ENCODE data around the gene JAK2. TPM values are rescaled to one million over a fixed set of nuclear protein-coding genes. Genes with fewer than 3 reads are reported as not detected.

Gene JAK2
- total RNA-seq, 2 experiments from 2014 or later, result 4.4 to 11.4 TPM

DNA sequence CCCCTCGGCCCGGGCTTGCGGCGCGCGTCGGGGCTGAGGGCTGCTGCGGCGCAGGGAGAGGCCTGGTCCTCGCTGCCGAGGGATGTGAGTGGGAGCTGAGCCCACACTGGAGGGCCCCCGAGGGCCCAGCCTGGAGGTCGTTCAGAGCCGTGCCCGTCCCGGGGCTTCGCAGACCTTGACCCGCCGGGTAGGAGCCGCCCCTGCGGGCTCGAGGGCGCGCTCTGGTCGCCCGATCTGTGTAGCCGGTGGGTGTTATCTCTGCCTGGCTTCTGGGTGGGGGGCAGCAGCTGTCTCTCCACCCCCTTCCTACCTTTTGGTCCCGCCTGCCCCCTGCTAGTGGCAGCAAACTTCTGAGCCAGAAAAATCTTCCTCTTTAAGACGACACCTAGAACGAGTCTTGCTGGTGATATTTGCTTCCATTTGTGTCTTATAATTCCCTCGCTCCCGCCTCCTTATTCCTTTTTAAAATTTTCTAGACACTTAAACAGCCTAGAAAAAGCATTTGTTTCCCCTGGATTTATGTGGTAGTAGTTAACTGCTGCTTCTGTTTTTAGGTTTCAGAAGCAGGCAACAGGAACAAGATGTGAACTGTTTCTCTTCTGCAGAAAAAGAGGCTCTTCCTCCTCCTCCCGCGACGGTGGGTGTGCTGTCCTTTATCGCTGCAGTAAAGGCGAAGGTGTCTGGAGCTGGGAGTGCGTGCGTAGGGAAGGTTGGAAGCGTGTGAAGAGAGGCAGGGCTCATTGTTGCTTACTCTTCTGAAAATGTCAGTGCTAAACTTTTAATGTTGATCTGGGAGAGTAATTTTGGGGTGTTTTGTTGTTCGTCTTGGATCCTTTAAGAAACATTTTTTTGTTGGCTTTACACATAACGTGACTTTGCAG lies 554 bp downstream of the JAK2 start:
- Histone ChIP-seq H3K79me2 (ENCODE audit: insufficient read depth, low read depth, low read length) (0 out of 2 replicates have a peak, but pooled peaks cover 5% of the 10 kb centered on the region), H3K9me3 (ENCODE audit: low read length) (no peaks in the 10 kb centered on the region), H3K4me3 (ENCODE audit: low read depth, low read length, poor library complexity, severe bottlenecking) (peak overlapping the region; percentile 72), H3K4me2 (ENCODE audit: low read length) (peak overlapping the region; percentile 88), H3K27ac (ENCODE audit: low read depth, low read length, poor library complexity, severe bottlenecking) (peak overlapping the region; percentile 72), H4K20me1 (ENCODE audit: insufficient read depth, low read length) (no peaks in the 10 kb centered on the region), H3K9me2 (ENCODE audit: insufficient read depth, low read length) (no peaks in the 10 kb centered on the region), H2AFZ (ENCODE audit: low read length) (peak overlapping the region; percentile 88), H3K4me1 (ENCODE audit: insufficient read depth, low read length, poor library complexity, severe bottlenecking) (peaks cover 31% of the 10 kb centered on the region), H3K36me3 (ENCODE audit: insufficient read depth, low read length) (no peaks in the 10 kb centered on the region)
- ChIA-PET POLR2A (interaction anchor here (0.6 to 3.1 kb wide), 13 partner anchors 12 to 769 kb away, joined by 3 to 15 read pairs (median 3); partner anchors contain the start of gene PLGRKT), CTCF (ENCODE audit: unreplicated experiment) (interaction anchor here (1.0 to 1.1 kb wide), 2 partner anchors 225 to 457 kb away, joined by 3 to 4 read pairs; no protein-coding TSS in a partner anchor)
- DNase-seq (ENCODE audit: low spot score), result peak; percentile 62
- TF ChIP-seq, protein P1, sequence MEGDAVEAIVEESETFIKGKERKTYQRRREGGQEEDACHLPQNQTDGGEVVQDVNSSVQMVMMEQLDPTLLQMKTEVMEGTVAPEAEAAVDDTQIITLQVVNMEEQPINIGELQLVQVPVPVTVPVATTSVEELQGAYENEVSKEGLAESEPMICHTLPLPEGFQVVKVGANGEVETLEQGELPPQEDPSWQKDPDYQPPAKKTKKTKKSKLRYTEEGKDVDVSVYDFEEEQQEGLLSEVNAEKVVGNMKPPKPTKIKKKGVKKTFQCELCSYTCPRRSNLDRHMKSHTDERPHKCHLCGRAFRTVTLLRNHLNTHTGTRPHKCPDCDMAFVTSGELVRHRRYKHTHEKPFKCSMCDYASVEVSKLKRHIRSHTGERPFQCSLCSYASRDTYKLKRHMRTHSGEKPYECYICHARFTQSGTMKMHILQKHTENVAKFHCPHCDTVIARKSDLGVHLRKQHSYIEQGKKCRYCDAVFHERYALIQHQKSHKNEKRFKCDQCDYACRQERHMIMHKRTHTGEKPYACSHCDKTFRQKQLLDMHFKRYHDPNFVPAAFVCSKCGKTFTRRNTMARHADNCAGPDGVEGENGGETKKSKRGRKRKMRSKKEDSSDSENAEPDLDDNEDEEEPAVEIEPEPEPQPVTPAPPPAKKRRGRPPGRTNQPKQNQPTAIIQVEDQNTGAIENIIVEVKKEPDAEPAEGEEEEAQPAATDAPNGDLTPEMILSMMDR (conservative IDR thresholded peaks at IDR 0.05; ENCODE audit: low read length), result 0 out of 2 replicates have a peak, but pooled peaks have one; percentile 4
- TF ChIP-seq EZH2phosphoT487 (IDR thresholded peaks at IDR 0.05; ENCODE audit: borderline replicate concordance, low read depth, low read length), result no peak
- no TSS peak for BruUV-seq (replicated peaks)
- intact Hi-C loops (cut with micrococcal nuclease; ENCODE audit: unreplicated experiment), result loop anchor here (1.0 to 10.0 kb wide), 11 partner anchors 49 to 849 kb away; partner anchors contain the start of genes AK3, CDC37L1, ERMP1 and RCL1

- ChIA-PET CTCF (ENCODE audit: unreplicated experiment) (interaction anchor here (1.1 kb wide), 1 partner anchor 226 kb away, joined by 4 read pairs; no protein-coding TSS in a partner anchor), POLR2A (interaction anchor here (0.5 to 3.1 kb wide), 8 partner anchors 47 to 544 kb away, joined by 3 to 15 read pairs (median 4); no protein-coding TSS in a partner anchor)
- no TSS peak for BruUV-seq (replicated peaks)
- Histone ChIP-seq H3K4me1 (ENCODE audit: insufficient read depth, low read length, poor library complexity, severe bottlenecking) (peaks cover 31% of the 10 kb centered on the region), H3K9me2 (ENCODE audit: insufficient read depth, low read length) (no peaks in the 10 kb centered on the region), H2AFZ (ENCODE audit: low read length) (peak overlapping the region; percentile 88), H3K79me2 (ENCODE audit: insufficient read depth, low read depth, low read length) (0 out of 2 replicates have a peak, but pooled peaks cover 5% of the 10 kb centered on the region), H3K4me2 (ENCODE audit: low read length) (peak overlapping the region; percentile 88), H3K36me3 (ENCODE audit: insufficient read depth, low read length) (no peaks in the 10 kb centered on the region), H4K20me1 (ENCODE audit: insufficient read depth, low read length) (no peaks in the 10 kb centered on the region), H3K9me3 (ENCODE audit: low read length) (no peaks in the 10 kb centered on the region), H3K27ac (ENCODE audit: low read depth, low read length, poor library complexity, severe bottlenecking) (peak overlapping the region; percentile 72), H3K4me3 (ENCODE audit: low read depth, low read length, poor library complexity, severe bottlenecking) (peak overlapping the region; percentile 72)
- intact Hi-C loops (cut with micrococcal nuclease; ENCODE audit: unreplicated experiment), result loop anchor here (5.0 to 10.0 kb wide), 4 partner anchors 64 to 849 kb away; partner anchors contain the start of genes ERMP1 and RIC1
- DNase-seq (ENCODE audit: low spot score), result peak; percentile 11
- TF ChIP-seq EZH2phosphoT487 (IDR thresholded peaks at IDR 0.05; ENCODE audit: borderline replicate concordance, low read depth, low read length), result no peak
- TF ChIP-seq, protein P1 (conservative IDR thresholded peaks at IDR 0.05; ENCODE audit: low read length), result no peak
These were observed 1.2 kb downstream of the JAK2 start for GRCh38 chr9:4986296-4986695.
